ENCODE data around the gene PLXNB2.
A peak's percentile ranks its signal among the peaks of the same experiment; 100 is the strongest.

Gene PLXNB2

GRCh38 chr22:50347157-50347556 lies 39.7 kb upstream of the PLXNB2 start:
- no peak for TF ChIP-seq SIN3A (IDR thresholded peaks at IDR 0.05; ENCODE audit: borderline replicate concordance, insufficient read depth, low read length)
- no peak for TF ChIP-seq TAF1 (IDR thresholded peaks at IDR 0.05; ENCODE audit: borderline replicate concordance, insufficient read depth, low read length)
- no peak for TF ChIP-seq REST (IDR thresholded peaks at IDR 0.05; ENCODE audit: insufficient read depth in 1 of 2, low read depth in 2 of 2, low read length in 2 of 2)
- TF ChIP-seq FOXP2 (optimal IDR thresholded peaks at IDR 0.05; ENCODE audit: borderline replicate concordance, extremely low read depth, extremely low read length, insufficient read depth), result no peak
- TF ChIP-seq POLR2AphosphoS5 (IDR thresholded peaks at IDR 0.05; ENCODE audit: low read depth, low read length), result no peak

- TF ChIP-seq SIN3A (IDR thresholded peaks at IDR 0.05; ENCODE audit: borderline replicate concordance, insufficient read depth, low read length) (no peak), TAF1 (IDR thresholded peaks at IDR 0.05; ENCODE audit: borderline replicate concordance, insufficient read depth, low read length) (no peak), REST (IDR thresholded peaks at IDR 0.05; ENCODE audit: insufficient read depth in 1 of 2, low read depth in 2 of 2, low read length in 2 of 2) (no peak), POLR2AphosphoS5 (IDR thresholded peaks at IDR 0.05; ENCODE audit: low read depth, low read length) (no peak), FOXP2 (optimal IDR thresholded peaks at IDR 0.05; ENCODE audit: borderline replicate concordance, extremely low read depth, extremely low read length, insufficient read depth) (no peak)
Measured at GRCh38 chr22:50346470-50346869, 39.0 kb upstream of the PLXNB2 start.

- TF ChIP-seq REST (IDR thresholded peaks at IDR 0.05; ENCODE audit: insufficient read depth in 1 of 2, low read depth in 2 of 2, low read length in 2 of 2), result no peak
- TF ChIP-seq FOXP2 (optimal IDR thresholded peaks at IDR 0.05; ENCODE audit: borderline replicate concordance, extremely low read depth, extremely low read length, insufficient read depth), result no peak
Measured at GRCh38 chr22:50343541-50343935, 36.1 kb upstream of the PLXNB2 start.

- TF ChIP-seq POLR2AphosphoS5 (IDR thresholded peaks at IDR 0.05; ENCODE audit: low read depth, low read length) (peak; percentile 53; the same call in 1 of the 2 replicates), TAF1 (IDR thresholded peaks at IDR 0.05; ENCODE audit: borderline replicate concordance, insufficient read depth, low read length) (peak; percentile 38; the same call in 1 of the 2 replicates), SIN3A (IDR thresholded peaks at IDR 0.05; ENCODE audit: borderline replicate concordance, insufficient read depth, low read length) (no peak)
Measured at GRCh38 chr22:50342651-50343540, 35.5 kb upstream of the PLXNB2 start, which contains the start of gene PPP6R2. Gene PPP6R2, plus strand, starts transcription at chr22:50343327. Its CDS starts 50,582 bp downstream, at chr22:50393909.

GRCh38 chr22:50341977-50342650 lies 34.7 kb upstream of the PLXNB2 start:
- TF ChIP-seq POLR2AphosphoS5 (IDR thresholded peaks at IDR 0.05; ENCODE audit: low read depth, low read length) (no peak), TAF1 (IDR thresholded peaks at IDR 0.05; ENCODE audit: borderline replicate concordance, insufficient read depth, low read length) (no peak), SIN3A (IDR thresholded peaks at IDR 0.05; ENCODE audit: borderline replicate concordance, insufficient read depth, low read length) (no peak)
